Stomach (tissue), 19 donors: ENCODE measurements around the gene CYP4F12. TPM values are rescaled to one million over a fixed set of nuclear protein-coding genes. Genes with fewer than 3 reads are reported as not detected.

Source experiments
- DNase-seq, 2 donors: peaks; one replicate each; pipeline versions ENCODE4 v3.0.0 to v3.0.0-alpha.2; 2013 to 2019
- H3K27ac ChIP-seq, 5 donors: fragments of 200-600 bp in 4 of 5; sonication (generic) in 4 of 5; one replicate each; pipeline ENCODE4 v1.5.1; 2013 to 2019; ENCODE audit warnings: mild to moderate bottlenecking in 1 of 5, moderate library complexity in 1 of 5
- H3K27me3 ChIP-seq, 3 donors: fragments of 200-600 bp; sonication (generic); one replicate each; pipeline ENCODE4 v1.5.1; 2017 to 2019; ENCODE audit warnings: mixed run types in 1 of 3
- H3K36me3 ChIP-seq, 4 donors: fragments of 200-600 bp; sonication (generic); 1 replicate in 3 of 4; 2 replicates in 1 of 4; pipeline ENCODE4 v1.5.1; 2016 to 2019
- H3K4me1 ChIP-seq, 4 donors: fragments of 200-600 bp; sonication (generic); one replicate each; pipeline ENCODE4 v1.5.1; 2016 to 2019
- H3K4me3 ChIP-seq, 4 donors: fragments of 200-600 bp; sonication (generic) in 3 of 4; one replicate each; pipeline ENCODE4 v1.5.1; 2016 to 2019; ENCODE audit warnings: mild to moderate bottlenecking in 1 of 4
- H3K9me3 ChIP-seq, 4 donors: fragments of 200-600 bp; sonication (generic); one replicate each; pipeline ENCODE4 v1.5.1; 2016 to 2019
- CTCF ChIP-seq, 7 experiments: fragments of 450-650 bp in 4 of 7; fragments of 200-600 bp in 3 of 7; sonication (generic) in 3 of 7; IDR thresholded peaks; one replicate each; pipeline ENCODE4 v1.5.1; 2016 to 2019; ENCODE audit warnings: antibody characterized with exemption in 7 of 7, control low read depth in 2 of 7, mild to moderate bottlenecking in 1 of 7
- EP300 ChIP-seq: sonication (generic); formaldehyde crosslinking; IDR thresholded peaks from one replicate; pipeline ENCODE4 v1.6.1; 2017; ENCODE audit warnings: antibody characterized with exemption
- POLR2A ChIP-seq, 4 donors: fragments of 450-650 bp; IDR thresholded peaks; one replicate each; pipeline ENCODE4 v1.6.1; 2016; ENCODE audit warnings: antibody characterized with exemption in 4 of 4, control low read depth in 2 of 4, mild to moderate bottlenecking in 1 of 4, moderate library complexity in 1 of 4
- POLR2AphosphoS5 ChIP-seq, 3 donors: sonication (generic); formaldehyde crosslinking; IDR thresholded peaks; one replicate each; pipeline ENCODE4 v1.6.1; 2016; ENCODE audit warnings: antibody characterized with exemption in 3 of 3
- WGBS, 5 donors: extraction: QIAGEN DNeasy Blood & Tissue Kit in 3 of 5; methylation state at CpG; one replicate each; pipeline versions ENCODE4 v1.1.5 to v1.1.7; 2013 to 2018; 5-methylcytosine and 5-hydroxymethylcytosine counted together
- intact Hi-C: fragments of 100-400 bp; cut with DNase I; formaldehyde crosslinking; loops from one replicate; pipeline ENCODE4 v1.15.1; 2023; ENCODE audit warnings: low total_unique reads
- long read RNA-seq, 10 donors: transcript quantifications; one replicate each; lab custom pipeline, GENCODE V29; 2026
- polyA plus RNA-seq, 3 donors: library from polyadenylated mRNA; stranded (reverse); fragments of 200-250 nt; gene quantifications; one replicate each; pipeline ENCODE4 v1.2.3, GENCODE V29; 2013
- total RNA-seq, 5 donors: library from RNA; depleted of rRNA; stranded (reverse); fragments of >200 nt; gene quantifications; one replicate each; pipeline versions ENCODE4 v1.1.0 to v1.2.3, GENCODE V29; 2014 to 2016
- donor health status: healthy with polysubstance abuse.
- donor health status: Bipolar disorder and iron deficiency.
- donor health status: healthy.

The CYP4F12 gene
- total RNA-seq (100 to 1,000 TPM in 1 of 5 donors, 10 to 100 TPM in 4; 16.1 to 113 (median 38.2) TPM), polyA plus RNA-seq (10 to 100 TPM in 2 of 3 donors, 1 to 10 TPM in 1; 2.5 to 47.1 (median 10.2) TPM)
- long read RNA-seq, donor 1, partial matches to known transcripts: 0 of 1 reads
- long read RNA-seq, donor 1, other reads (novel, unspliced or antisense): 0 of 1 reads
- long read RNA-seq, donor 2, partial matches to known transcripts: 0 of 3 reads
- long read RNA-seq, donor 2, other reads (novel, unspliced or antisense): 0 of 3 reads
- long read RNA-seq, donor 3, partial matches to known transcripts: 0 of 1 reads
- long read RNA-seq, donor 3, other reads (novel, unspliced or antisense): 0 of 1 reads
- long read RNA-seq, donor 4: 0 reads
- long read RNA-seq, donor 5: 0 reads
- long read RNA-seq, donor 6, partial matches to known transcripts: 5 of 8 reads
- long read RNA-seq, donor 6, other reads (novel, unspliced or antisense): 0 of 8 reads
- long read RNA-seq, donor 7, partial matches to known transcripts: 0 of 4 reads
- long read RNA-seq, donor 7, other reads (novel, unspliced or antisense): 0 of 4 reads
- long read RNA-seq, donor 8: 0 reads
- long read RNA-seq, donor 9: 0 reads
- long read RNA-seq, donor 10, partial matches to known transcripts: 0 of 2 reads
- long read RNA-seq, donor 10, other reads (novel, unspliced or antisense): 0 of 2 reads

GRCh38 chr19:15672580-15673175 lies at the start of gene CYP4F12:
Gene CYP4F12 (plus strand): TSS chr19:15673087. CDS start chr19:15673530, 443 bp downstream.
- DNase-seq: peak; percentile 84 to 91
- Histone ChIP-seq H3K9me3 (no peaks in the 10 kb centered on the region), H3K27ac (peak within 1 kb of the TSS; percentile 55 to 84 (median 74)), H3K36me3 (no peaks in the 10 kb centered on the region), H3K4me3 (peak within 1 kb of the TSS; percentile 12 to 36 (median 20)), H3K27me3 (no peaks in the 10 kb centered on the region), H3K4me1 (peaks cover 0 to 19% (median 14%) of the 10 kb centered on the region in 4 donors)
- TF ChIP-seq EP300 (no peak), POLR2A (IDR thresholded peaks at IDR 0.05) (no peak), POLR2AphosphoS5 (IDR thresholded peaks at IDR 0.05) (peak in 2 of 3 donors; percentile 15 to 28), CTCF (IDR thresholded peaks at IDR 0.05) (no peak)
- intact Hi-C loops: no loop called here
- 12 to 20% (median 14%) methylated on average over 4 to 6 of the region's 6 CpGs for WGBS, 5 donors

- Histone ChIP-seq H3K4me1 (peaks cover 0 to 1% (median under 1%) of the 10 kb centered on the region in 4 donors), H3K9me3 (no peaks in the 10 kb centered on the region), H3K27me3 (peaks cover 0 to 55% (median 11%) of the 10 kb centered on the region in 3 donors), H3K36me3 (no peaks in the 10 kb centered on the region), H3K27ac (no peak overlapping the region), H3K4me3 (no peak overlapping the region)
- WGBS, 5 donors: 7 to 12% (median 11%) methylated on average over 9 of the region's 9 CpGs
- intact Hi-C loops: loop anchor here (5.0 to 10.0 kb wide), 2 partner anchors 248 to 561 kb away; partner anchors contain the start of gene FAM32A
- DNase-seq: peak in 1 of 2 donors; percentile 39
- no peak for TF ChIP-seq POLR2AphosphoS5 (IDR thresholded peaks at IDR 0.05)
- no peak for TF ChIP-seq POLR2A (IDR thresholded peaks at IDR 0.05)
- TF ChIP-seq EP300: no peak
- TF ChIP-seq CTCF (IDR thresholded peaks at IDR 0.05): no peak
Measured at GRCh38 chr19:15623711-15624318, 49.1 kb upstream of the CYP4F12 start.

- no peak for DNase-seq
Measured at GRCh38 chr19:15628236-15629002, 44.5 kb upstream of the CYP4F12 start.

More at GRCh38 chr19:15628236-15629002, 44.5 kb upstream of the CYP4F12 start:
- peaks cover 0 to 8% (median 4%) of the 10 kb centered on the region in 4 donors for H3K4me1 ChIP-seq
- H3K27ac ChIP-seq: no peak overlapping the region
- TF ChIP-seq CTCF (IDR thresholded peaks at IDR 0.05): no peak
- TF ChIP-seq POLR2AphosphoS5 (IDR thresholded peaks at IDR 0.05): no peak
- TF ChIP-seq EP300: no peak
- no peak for TF ChIP-seq POLR2A (IDR thresholded peaks at IDR 0.05)
- no peak overlapping the region for H3K4me3 ChIP-seq
- no peaks in the 10 kb centered on the region for H3K9me3 ChIP-seq
- peaks cover 0 to 42% (median 13%) of the 10 kb centered on the region in 3 donors for H3K27me3 ChIP-seq
- intact Hi-C loops: loop anchor here (10.0 kb wide), 1 partner anchor 556 kb away; the partner anchor contains the start of gene FAM32A
- WGBS, 5 donors: 51 to 61% (median 56%) methylated on average over 22 of the region's 22 CpGs
- no peaks in the 10 kb centered on the region for H3K36me3 ChIP-seq
